Testis (tissue), 3 donors: ENCODE measurements around the gene BCL2L1. TPM values are rescaled to one million over a fixed set of nuclear protein-coding genes. Genes with fewer than 3 reads are reported as not detected.

Experiments
- DNase-seq: peaks from one replicate; pipeline ENCODE4 v3.0.0-alpha.2; 2019
- H3K27ac ChIP-seq, 2 donors: fragments of 200-600 bp; sonication (generic); one replicate each; pipeline ENCODE4 v1.5.1; 2019
- H3K27me3 ChIP-seq: fragments of 200-600 bp; sonication (generic); one replicate; pipeline ENCODE4 v1.5.1; 2019
- H3K36me3 ChIP-seq: fragments of 200-600 bp; sonication (generic); one replicate; pipeline ENCODE4 v1.5.1; 2017; ENCODE audit warnings: low read depth; ENCODE audit errors: missing control alignments
- H3K4me1 ChIP-seq: fragments of 200-600 bp; sonication (generic); one replicate; pipeline ENCODE4 v1.5.1; 2019
- H3K4me3 ChIP-seq, 2 donors: fragments of 200-600 bp; sonication (generic); one replicate each; pipeline ENCODE4 v1.5.1; 2017 to 2019
- H3K9me3 ChIP-seq: fragments of 200-600 bp; sonication (generic); one replicate; pipeline ENCODE4 v1.5.1; 2017
- CTCF ChIP-seq, 3 experiments: fragments of 450-650 bp in 2 of 3; fragments of 200-600 bp in 1 of 3; sonication (generic) in 1 of 3; IDR thresholded peaks; one replicate each; pipeline ENCODE4 v1.5.1; 2016 to 2019; ENCODE audit warnings: antibody characterized with exemption in 3 of 3, mild to moderate bottlenecking in 2 of 3, moderate library complexity in 1 of 3
- POLR2A ChIP-seq: fragments of 450-650 bp; IDR thresholded peaks from one replicate; pipeline ENCODE4 v1.6.1; 2017; ENCODE audit warnings: antibody characterized with exemption, mild to moderate bottlenecking, moderate library complexity
- WGBS, 2 donors: methylation state at CpG; one replicate each; pipeline ENCODE4 v1.1.5; 2018; 5-methylcytosine and 5-hydroxymethylcytosine counted together
- intact Hi-C: fragments of 100-400 bp; cut with DNase I; formaldehyde crosslinking; loops from one replicate; pipeline ENCODE4 v1.15.1; 2023; ENCODE audit warnings: low total_unique reads
- polyA plus RNA-seq: library from polyadenylated mRNA; stranded (reverse); fragments of 350-450 nt; fragmentation: Illumina TruSeq; extraction: RNeasy Lipid Tissue Mini Kit (QIAGEN cat#74804); gene quantifications from one replicate; pipeline ENCODE4 v1.2.3, GENCODE V29; 2014; ENCODE audit warnings: low read depth, low replicate concordance; ENCODE audit not compliant: insufficient read depth
- total RNA-seq, 2 donors: library from RNA; depleted of rRNA; stranded (reverse); fragments of >200 nt; gene quantifications; one replicate each; pipeline ENCODE4 v1.2.3, GENCODE V29; 2016

BCL2L1 gene
- total and polyA plus RNA-seq, 3 donors from 2014 or later: 83.0 to 122 (median 84.7) TPM

DNA sequence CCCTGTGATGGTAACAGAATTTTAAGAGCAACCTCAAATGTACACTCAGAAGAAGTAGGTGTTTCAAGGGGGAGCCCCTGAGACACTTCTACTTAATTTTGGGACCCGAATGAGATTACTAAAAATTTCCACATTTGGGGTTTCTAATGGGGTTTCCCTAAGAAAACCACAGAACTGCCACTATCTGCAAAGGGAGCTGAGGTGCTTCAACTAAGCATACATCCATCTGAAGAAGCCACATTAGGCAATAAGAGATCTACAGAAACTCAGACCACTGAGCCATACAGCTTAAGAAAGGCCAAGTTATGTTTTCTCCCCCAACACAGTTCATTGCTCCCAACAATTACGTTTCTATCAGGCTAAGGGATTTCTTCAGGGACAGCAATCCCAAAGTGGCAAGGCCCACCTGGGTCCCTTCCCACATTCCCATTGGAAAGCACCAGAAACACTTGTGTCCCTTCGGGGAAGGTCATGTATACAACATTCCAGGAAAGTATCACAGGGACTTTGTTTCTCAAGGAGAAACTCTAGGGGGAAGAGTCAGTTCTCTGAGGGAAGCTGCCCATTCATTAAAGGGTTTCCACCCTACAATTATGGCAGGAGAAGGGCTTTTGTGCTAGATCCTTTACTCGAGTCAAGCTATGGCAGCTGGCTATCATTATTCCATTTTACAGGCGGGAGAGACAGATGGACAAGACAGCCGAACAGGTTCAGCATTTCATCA is 5.0 kb downstream of the BCL2L1 start:
- 74 to 78% methylated on average over 6 of the region's 6 CpGs for WGBS, 2 donors
- Histone ChIP-seq H3K4me1 (peaks cover 56% of the 10 kb centered on the region), H3K9me3 (no peaks in the 10 kb centered on the region), H3K27ac (peak overlapping the region; percentile 60 to 99), H3K4me3 (no peak overlapping the region), H3K27me3 (no peaks in the 10 kb centered on the region), H3K36me3 (no peaks in the 10 kb centered on the region)
- intact Hi-C loops: no loop called here
- no peak for DNase-seq
- no peak for TF ChIP-seq CTCF (IDR thresholded peaks at IDR 0.05)
- no peak for TF ChIP-seq POLR2A

DNA sequence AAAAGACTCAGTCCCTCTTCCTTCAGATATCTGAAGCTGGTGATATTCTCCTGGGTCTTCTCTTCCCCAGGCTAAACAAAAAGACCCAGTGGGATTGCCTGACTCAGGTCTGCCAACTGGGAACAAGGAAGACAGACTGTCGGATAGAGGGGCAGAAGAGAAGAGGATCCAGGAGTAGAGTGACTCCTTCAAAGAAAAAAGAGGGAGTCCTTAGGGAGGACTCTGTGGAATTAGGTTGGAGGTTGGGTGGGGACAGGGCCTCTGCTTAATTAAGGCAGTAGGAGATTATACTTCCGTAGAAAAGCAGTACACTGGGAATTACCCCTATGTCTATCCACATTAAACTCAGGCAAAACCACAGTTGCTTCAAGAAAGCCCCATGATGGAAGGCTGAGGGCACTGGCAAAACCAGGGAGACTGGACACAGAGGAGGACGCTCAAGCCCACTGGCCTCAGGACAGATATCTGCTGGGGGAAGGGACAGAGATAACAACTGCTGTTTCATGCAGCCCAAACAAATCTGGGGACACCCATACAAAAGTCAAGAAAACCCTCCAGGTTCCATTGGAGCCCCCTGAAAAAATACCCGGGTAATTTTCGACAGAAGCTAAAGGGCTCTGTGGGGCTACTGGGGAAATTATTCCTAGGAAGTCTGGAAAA is 5.7 kb downstream of the BCL2L1 start:
- Histone ChIP-seq H3K27ac (peak overlapping the region; percentile 60 to 99), H3K4me3 (no peak overlapping the region), H3K36me3 (no peaks in the 10 kb centered on the region), H3K27me3 (no peaks in the 10 kb centered on the region), H3K9me3 (no peaks in the 10 kb centered on the region), H3K4me1 (peaks cover 59% of the 10 kb centered on the region)
- TF ChIP-seq POLR2A: no peak
- DNase-seq: no peak
- intact Hi-C loops: no loop called here
- WGBS, 2 donors: 69 to 71% methylated on average over 5 of the region's 5 CpGs

DNA sequence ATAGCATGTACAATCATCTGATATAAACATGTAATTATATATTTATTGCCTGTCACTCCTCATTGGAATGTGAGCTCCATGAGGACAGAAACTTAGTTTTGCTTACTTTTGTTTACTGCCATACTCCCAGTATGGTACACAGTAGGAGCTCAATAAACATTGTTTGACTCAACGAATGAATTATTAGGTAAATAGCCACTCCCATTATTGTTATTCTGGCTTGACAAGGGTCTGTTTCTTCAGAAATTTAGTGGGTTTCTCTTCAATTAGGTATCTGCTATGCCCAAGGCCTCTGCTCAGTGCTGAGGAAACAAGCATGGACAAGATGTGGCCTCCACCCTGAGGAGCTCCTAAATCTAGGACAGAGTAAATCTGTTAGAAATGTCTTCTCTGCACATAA is 6.3 kb downstream of the BCL2L1 start:
- Histone ChIP-seq H3K9me3 (no peaks in the 10 kb centered on the region), H3K27ac (peak overlapping the region; percentile 60 to 99), H3K36me3 (no peaks in the 10 kb centered on the region), H3K27me3 (no peaks in the 10 kb centered on the region), H3K4me1 (peaks cover 61% of the 10 kb centered on the region), H3K4me3 (no peak overlapping the region)
- 82 to 88% methylated on average over 1 of the region's 1 CpG for WGBS, 2 donors
- TF ChIP-seq POLR2A: no peak
- no peak for TF ChIP-seq CTCF (IDR thresholded peaks at IDR 0.05)
- intact Hi-C loops: no loop called here
- DNase-seq: no peak

- Histone ChIP-seq H3K36me3 (no peaks in the 10 kb centered on the region), H3K4me1 (peaks cover 67% of the 10 kb centered on the region), H3K27me3 (no peaks in the 10 kb centered on the region), H3K4me3 (no peak overlapping the region), H3K9me3 (no peaks in the 10 kb centered on the region), H3K27ac (peak overlapping the region; percentile 60 to 99)
- DNase-seq: no peak
- intact Hi-C loops: no loop called here
- no peak for TF ChIP-seq POLR2A
- TF ChIP-seq CTCF (IDR thresholded peaks at IDR 0.05): no peak
- WGBS, 2 donors: 38 to 44% methylated on average over 3 of the region's 3 CpGs
These were observed 6.9 kb downstream of the BCL2L1 start for GRCh38 chr20:31715766-31716165.

DNA sequence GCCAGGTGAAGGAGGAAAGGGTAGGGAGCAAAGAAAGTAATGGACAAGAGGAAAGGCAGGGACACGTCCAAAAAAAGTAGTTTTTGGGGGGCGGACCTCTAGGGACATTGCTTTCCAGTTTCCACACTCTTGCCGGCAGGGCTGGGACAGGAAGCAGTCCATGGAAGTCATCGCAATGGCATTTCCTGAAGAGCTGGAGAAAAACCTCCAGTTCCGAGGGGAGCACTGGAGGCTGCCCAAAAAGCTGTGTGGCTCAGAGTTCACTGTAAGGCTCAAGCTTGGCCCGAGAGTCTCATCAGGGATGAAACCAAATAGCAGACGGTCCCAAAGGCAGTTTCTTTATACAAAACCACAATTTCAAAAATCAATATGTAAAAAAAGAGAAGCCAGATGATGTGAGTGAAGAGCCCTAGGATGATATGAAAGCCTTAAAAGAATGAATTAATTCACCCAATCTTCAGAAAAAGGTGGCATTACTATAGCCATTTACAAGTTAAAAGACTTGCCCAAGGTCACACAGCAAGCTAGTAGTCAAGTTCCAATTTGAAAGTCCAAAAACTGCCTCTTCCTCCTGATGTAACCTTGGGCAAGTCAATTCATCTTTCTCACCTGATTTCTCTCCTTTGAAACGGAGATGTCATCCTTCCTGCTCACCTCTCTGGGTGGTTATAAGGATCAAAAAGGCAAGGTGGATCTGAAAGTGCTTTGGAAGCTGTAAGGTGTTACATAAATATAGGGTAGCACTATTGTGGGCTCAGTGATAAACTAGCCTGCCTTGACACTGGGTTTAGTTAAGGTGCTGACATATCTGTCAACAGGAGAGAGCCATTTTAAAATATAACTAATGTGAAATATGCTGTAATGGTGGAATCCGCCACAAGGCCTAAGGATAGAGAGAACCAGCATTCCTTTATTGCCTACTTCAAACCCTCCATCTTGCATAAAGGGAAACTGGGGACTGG is 9.1 kb downstream of the BCL2L1 start:
- Histone ChIP-seq H3K4me3 (no peak overlapping the region), H3K36me3 (no peaks in the 10 kb centered on the region)

More for the DNA sequence above, 9.1 kb downstream of the BCL2L1 start:
- TF ChIP-seq CTCF (IDR thresholded peaks at IDR 0.05): no peak
- TF ChIP-seq POLR2A: no peak
- intact Hi-C loops: no loop called here
- peak; percentile 76 for DNase-seq
- 50 to 59% methylated on average over 9 of the region's 9 CpGs for WGBS, 2 donors
- peak overlapping the region; percentile 79 to 99 for H3K27ac ChIP-seq
- peaks cover 67% of the 10 kb centered on the region for H3K4me1 ChIP-seq
- H3K27me3 ChIP-seq: no peaks in the 10 kb centered on the region
- H3K9me3 ChIP-seq: no peaks in the 10 kb centered on the region
